IMR-90 (cell line): ENCODE measurements around the gene STX7. TPM values are rescaled to one million over a fixed set of nuclear protein-coding genes. Genes with fewer than 3 reads are reported as not detected.

ENCODE experiments used
- microRNA-seq, 2 experiments: library from miRNA; stranded (forward) in 1 of 2; unstranded in 1 of 2; fragments of 10-50 nt in 1 of 2; fragments of <30 nt in 1 of 2; gene quantifications in 1 of 2; microRNA quantifications in 1 of 2; one replicate each; pipeline versions ENCODE3 to v1.1.0; 2013 to 2020; ENCODE audit not compliant: insufficient read depth in 1 of 2, insufficient read length in 1 of 2, unreplicated experiment in 1 of 2
- polyA plus RNA-seq, 3 experiments: library from polyadenylated mRNA; depleted of rRNA; stranded (reverse); fragments of >200 nt; gene quantifications; 2 replicates each; pipeline ENCODE4 v1.2.3, GENCODE V29; 2012; ENCODE audit warnings: low replicate concordance in 1 of 3
- small RNA-seq, 5 experiments: library from RNA; depleted of rRNA; stranded (forward); fragments of <200 nt; gene quantifications; one replicate each; pipeline ENCODE3, GENCODE V24; 2012
- total RNA-seq: library from RNA; depleted of rRNA; stranded (reverse); fragments of >200 nt; gene quantifications from 2 replicates; pipeline ENCODE4 v1.2.3, GENCODE V29; 2012; rRNA removed

STX7 gene
- total and polyA plus RNA-seq, 2 of the 4 experiments (the other 2 are of a cell fraction) = 16.5 to 35.1 TPM

Small RNAs within 50 kb of the gene (microRNA-seq; reads per million reads assigned to microRNA genes)
- not detected for gene TAAR7P (ENCODE audit: insufficient read depth, insufficient read length)

Small RNAs within 50 kb of the gene (small RNA-seq; reads per million reads assigned to genes)
- gene TAAR7P = 0 reads per million in 5 experiments

Other genes with a start within 250 kb of the STX7 start
- 10.0 and 10.6 TPM in 2 replicates for gene MOXD1, start 111.6 kb downstream of the STX7 start, total RNA-seq
- 16.5 and 19.4 TPM in 2 replicates for gene MOXD1, start 111.6 kb downstream of the STX7 start, polyA plus RNA-seq (2012; rRNA removed)
- not detected in 2 replicates for gene TAAR9, start 25.2 kb upstream of the STX7 start, total RNA-seq
- not detected in 2 replicates for gene TAAR9, start 25.2 kb upstream of the STX7 start, polyA plus RNA-seq (2012; rRNA removed)
- not detected in 2 replicates for gene TAAR8, start 39.6 kb upstream of the STX7 start, total RNA-seq
- not detected in 2 replicates for gene TAAR8, start 39.6 kb upstream of the STX7 start, polyA plus RNA-seq (2012; rRNA removed)
- not detected in 2 replicates for gene TAAR6, start 57.2 kb upstream of the STX7 start, total RNA-seq
- gene TAAR6, start 57.2 kb upstream of the STX7 start, polyA plus RNA-seq (2012; rRNA removed) = not detected in 2 replicates
- not detected in 2 replicates for gene TAAR5, start 76.6 kb upstream of the STX7 start, total RNA-seq
- gene TAAR5, start 76.6 kb upstream of the STX7 start, polyA plus RNA-seq (2012; rRNA removed) = not detected in 2 replicates
- not detected in 2 replicates for gene TAAR2, start 111.2 kb upstream of the STX7 start, total RNA-seq
- gene TAAR2, start 111.2 kb upstream of the STX7 start, polyA plus RNA-seq (2012; rRNA removed) = not detected in 2 replicates
- gene TAAR1, start 146.1 kb upstream of the STX7 start, total RNA-seq = not detected in 2 replicates
- not detected in 2 replicates for gene TAAR1, start 146.1 kb upstream of the STX7 start, polyA plus RNA-seq (2012; rRNA removed)
- not detected in 2 replicates for gene VNN1, start 200.9 kb upstream of the STX7 start, total RNA-seq
- 0.04 and 0.07 TPM in 2 replicates for gene VNN1, start 200.9 kb upstream of the STX7 start, polyA plus RNA-seq (2012; rRNA removed)
- not detected in 2 replicates for gene VNN2, start 244.8 kb upstream of the STX7 start, total RNA-seq
- gene VNN2, start 244.8 kb upstream of the STX7 start, polyA plus RNA-seq (2012; rRNA removed) = not detected in 2 replicates